Chondrocyte (in vitro differentiated cells): ENCODE measurements around the gene SLC39A11. TPM values are rescaled to one million over a fixed set of nuclear protein-coding genes. Genes with fewer than 3 reads are reported as not detected.

Source experiments
- DNase-seq: peaks from one replicate; pipeline ENCODE4 v3.0.0; 2021; ENCODE audit warnings: mixed read lengths, low spot score
- H3K27ac Mint-ChIP-seq: one replicate; pipeline ENCODE4 v1.8.0; 2021; ENCODE audit warnings: mild to moderate bottlenecking, moderate library complexity, mixed read lengths; ENCODE audit not compliant: unreplicated experiment
- H3K27me3 Mint-ChIP-seq: 2 replicates; pipeline ENCODE4 v1.8.0; 2021; ENCODE audit warnings: low read depth, mixed read lengths
- H3K36me3 Mint-ChIP-seq: 2 replicates; pipeline ENCODE4 v1.8.0; 2021; ENCODE audit warnings: low read depth, mixed read lengths
- H3K4me1 Mint-ChIP-seq: 2 replicates; pipeline ENCODE4 v1.8.0; 2021; ENCODE audit warnings: low read depth, mild to moderate bottlenecking, mixed read lengths
- H3K4me3 Mint-ChIP-seq: one replicate; pipeline ENCODE4 v1.8.0; 2021; ENCODE audit warnings: mild to moderate bottlenecking, moderate library complexity, mixed read lengths; ENCODE audit not compliant: unreplicated experiment
- H3K9me3 Mint-ChIP-seq: 2 replicates; pipeline ENCODE4 v1.8.0; 2021; ENCODE audit warnings: low read depth, mixed read lengths
- total RNA-seq: library from RNA; stranded (reverse); gene quantifications from 3 replicates; pipeline ENCODE4 v1.2.1, GENCODE V29; 2021
- TF ChIP-seq, protein P1 (sequence below): fragments of 200-600 bp; sonication (generic); IDR thresholded peaks from 2 replicates; pipeline ENCODE4 v1.5.0; 2021; ENCODE audit warnings: antibody characterized with exemption, mild to moderate bottlenecking, moderate library complexity

Gene SLC39A11
- total RNA-seq, 1 donor from 2014 or later, result 25.3 TPM

DNA sequence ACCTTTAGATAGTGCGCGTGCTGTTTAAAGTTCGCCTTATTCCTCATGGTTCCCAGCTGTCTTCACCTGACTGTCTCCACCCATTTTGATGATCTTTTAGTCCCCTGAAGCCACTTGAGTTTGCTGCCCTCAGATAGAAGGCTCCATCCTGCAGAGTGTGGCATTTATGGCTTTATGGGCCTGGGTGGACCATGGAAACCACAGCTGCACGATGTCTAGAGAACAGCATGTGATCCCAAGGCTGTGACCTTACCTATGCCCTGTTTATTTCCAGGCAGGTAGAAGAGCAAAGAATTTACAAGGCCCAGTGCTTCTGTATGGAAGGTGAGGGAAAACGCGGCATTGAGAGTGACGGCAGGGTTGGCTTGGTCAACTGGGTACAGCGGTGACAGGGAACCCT is 356.9 kb downstream of the SLC39A11 start:
- DNase-seq, result no peak
- Mint-ChIP-seq H3K4me1 (peaks cover 11% of the 10 kb centered on the region), H3K27ac (no peak overlapping the region), H3K9me3 (no peaks in the 10 kb centered on the region), H3K4me3 (no peak overlapping the region), H3K36me3 (peaks cover 9% of the 10 kb centered on the region), H3K27me3 (no peaks in the 10 kb centered on the region)
- TF ChIP-seq, protein P1, sequence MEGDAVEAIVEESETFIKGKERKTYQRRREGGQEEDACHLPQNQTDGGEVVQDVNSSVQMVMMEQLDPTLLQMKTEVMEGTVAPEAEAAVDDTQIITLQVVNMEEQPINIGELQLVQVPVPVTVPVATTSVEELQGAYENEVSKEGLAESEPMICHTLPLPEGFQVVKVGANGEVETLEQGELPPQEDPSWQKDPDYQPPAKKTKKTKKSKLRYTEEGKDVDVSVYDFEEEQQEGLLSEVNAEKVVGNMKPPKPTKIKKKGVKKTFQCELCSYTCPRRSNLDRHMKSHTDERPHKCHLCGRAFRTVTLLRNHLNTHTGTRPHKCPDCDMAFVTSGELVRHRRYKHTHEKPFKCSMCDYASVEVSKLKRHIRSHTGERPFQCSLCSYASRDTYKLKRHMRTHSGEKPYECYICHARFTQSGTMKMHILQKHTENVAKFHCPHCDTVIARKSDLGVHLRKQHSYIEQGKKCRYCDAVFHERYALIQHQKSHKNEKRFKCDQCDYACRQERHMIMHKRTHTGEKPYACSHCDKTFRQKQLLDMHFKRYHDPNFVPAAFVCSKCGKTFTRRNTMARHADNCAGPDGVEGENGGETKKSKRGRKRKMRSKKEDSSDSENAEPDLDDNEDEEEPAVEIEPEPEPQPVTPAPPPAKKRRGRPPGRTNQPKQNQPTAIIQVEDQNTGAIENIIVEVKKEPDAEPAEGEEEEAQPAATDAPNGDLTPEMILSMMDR, result no peak

DNA sequence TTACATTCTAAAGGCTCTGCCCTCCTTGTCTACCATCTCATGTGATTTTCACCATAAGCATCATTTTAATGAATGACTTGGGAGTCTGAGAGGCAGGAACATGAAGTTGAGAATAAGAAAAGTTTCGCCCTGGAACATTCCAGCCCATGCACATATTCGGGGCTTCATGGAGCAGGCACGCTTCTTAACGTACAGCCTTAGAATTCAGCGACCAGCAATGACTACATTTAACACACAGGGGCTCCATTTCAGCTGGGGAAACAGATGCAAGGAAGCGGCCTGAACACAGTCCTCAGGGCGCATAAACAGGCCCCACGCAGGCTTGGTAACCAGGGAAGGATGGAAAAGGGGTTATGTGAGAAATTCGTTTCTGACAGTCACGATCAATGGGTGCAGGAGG is 357.4 kb downstream of the SLC39A11 start:
- TF ChIP-seq, protein P1, result no peak
- peaks cover 9% of the 10 kb centered on the region for H3K36me3 Mint-ChIP-seq
- no peaks in the 10 kb centered on the region for H3K27me3 Mint-ChIP-seq
- H3K4me3 Mint-ChIP-seq, result no peak overlapping the region
- no peak overlapping the region for H3K27ac Mint-ChIP-seq
- no peak for DNase-seq
- H3K4me1 Mint-ChIP-seq, result peaks cover 11% of the 10 kb centered on the region
- H3K9me3 Mint-ChIP-seq, result no peaks in the 10 kb centered on the region

DNA sequence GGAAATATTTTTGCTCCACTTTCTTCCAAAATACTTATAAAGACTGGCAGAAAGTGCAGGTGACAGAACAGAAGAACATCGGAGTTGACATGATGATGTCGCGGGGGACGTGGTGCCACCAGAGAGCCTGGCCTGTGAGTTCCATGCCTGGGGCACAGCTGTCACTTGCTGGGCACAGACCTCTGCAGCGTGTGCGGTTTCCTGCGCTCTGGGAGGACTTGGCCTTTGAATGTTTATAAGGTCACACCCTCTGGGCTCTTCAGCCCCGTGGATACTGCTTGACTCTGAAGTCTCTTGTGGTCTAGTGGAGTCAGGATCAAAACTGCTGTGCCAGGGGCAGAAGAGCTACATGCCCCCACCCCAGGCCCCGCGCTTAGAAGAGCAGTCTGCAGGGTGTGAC is 357.9 kb downstream of the SLC39A11 start:
- Mint-ChIP-seq H3K27ac (no peak overlapping the region), H3K4me1 (peaks cover 11% of the 10 kb centered on the region), H3K4me3 (no peak overlapping the region), H3K27me3 (no peaks in the 10 kb centered on the region), H3K9me3 (no peaks in the 10 kb centered on the region), H3K36me3 (peaks cover 9% of the 10 kb centered on the region)
- TF ChIP-seq, protein P1, result no peak
- DNase-seq, result no peak

DNA sequence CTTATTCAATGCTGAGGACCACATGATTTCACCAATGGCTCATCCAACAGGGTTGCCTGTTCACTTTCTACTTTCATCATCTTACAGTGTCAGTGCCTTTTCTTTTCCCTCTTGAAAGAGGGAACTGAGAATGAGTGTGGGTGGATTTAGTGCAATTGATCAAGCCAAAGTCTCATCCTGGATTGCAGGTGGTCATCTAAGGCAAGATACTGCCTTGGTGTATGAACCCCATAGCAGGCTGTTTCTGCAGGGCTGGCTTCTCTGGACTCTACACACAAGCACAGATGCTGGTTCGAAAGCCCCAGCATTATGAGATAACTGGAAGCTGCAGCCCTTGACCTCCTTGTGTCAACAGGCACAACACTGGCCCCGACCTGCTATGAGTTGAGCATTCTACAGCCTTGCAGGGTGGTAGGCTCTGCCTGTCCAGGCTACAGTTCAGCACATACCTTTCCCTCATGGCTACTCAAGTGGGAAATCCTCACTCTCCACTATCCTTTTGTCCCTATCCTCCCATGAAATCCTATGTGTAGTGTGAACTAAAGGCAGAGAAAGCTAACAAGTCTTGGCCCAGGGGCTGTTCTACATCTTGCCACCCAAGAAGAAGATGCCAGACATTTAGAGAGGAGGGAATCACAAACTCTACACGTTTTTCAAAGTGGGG is 358.7 kb downstream of the SLC39A11 start:
- no peaks in the 10 kb centered on the region for H3K9me3 Mint-ChIP-seq
- H3K4me3 Mint-ChIP-seq, result no peak overlapping the region
- H3K4me1 Mint-ChIP-seq, result peaks cover 11% of the 10 kb centered on the region
- H3K27me3 Mint-ChIP-seq, result no peaks in the 10 kb centered on the region
- H3K27ac Mint-ChIP-seq, result no peak overlapping the region
- H3K36me3 Mint-ChIP-seq, result peaks cover 9% of the 10 kb centered on the region
- TF ChIP-seq, protein P1, result no peak
- no peak for DNase-seq

DNA sequence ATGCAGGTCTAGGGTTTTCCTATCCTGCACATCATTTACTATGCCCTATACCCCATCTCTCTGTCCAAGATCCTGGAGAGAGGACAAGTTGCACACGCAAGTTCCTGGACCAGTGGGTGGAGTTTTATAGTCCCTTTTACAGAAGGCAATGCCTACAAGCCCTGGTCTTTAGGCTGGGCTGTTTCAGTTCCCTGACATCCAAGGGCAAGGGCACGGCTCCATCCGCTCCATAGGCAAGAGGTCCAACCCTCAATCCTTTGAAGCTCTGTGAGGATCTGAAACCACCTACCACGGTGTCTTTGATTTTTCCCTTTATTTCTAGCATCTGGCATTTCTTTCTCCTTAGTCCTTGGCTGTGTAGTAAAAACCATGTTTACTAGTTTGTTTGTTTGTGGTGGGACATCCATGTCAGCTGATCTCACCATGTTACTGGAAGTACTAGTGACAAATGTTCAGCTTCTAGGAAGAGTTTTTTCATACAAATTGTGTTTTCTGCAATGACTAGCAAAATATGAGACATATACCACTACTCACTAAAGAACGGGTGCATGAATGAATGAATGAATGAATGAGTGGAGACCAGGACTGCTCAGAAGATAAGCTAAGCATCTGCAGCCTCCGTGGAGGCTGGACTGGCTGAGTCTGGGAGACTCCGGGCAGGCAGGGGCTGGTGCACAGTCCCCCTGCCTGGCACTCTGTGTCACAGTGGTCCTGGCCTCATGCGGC is 359.4 kb downstream of the SLC39A11 start:
- TF ChIP-seq, protein P1, result no peak
- H3K27me3 Mint-ChIP-seq, result no peaks in the 10 kb centered on the region
- no peaks in the 10 kb centered on the region for H3K9me3 Mint-ChIP-seq
- H3K36me3 Mint-ChIP-seq, result peaks cover 9% of the 10 kb centered on the region
- peaks cover 12% of the 10 kb centered on the region for H3K4me1 Mint-ChIP-seq
- no peak overlapping the region for H3K27ac Mint-ChIP-seq
- no peak for DNase-seq
- H3K4me3 Mint-ChIP-seq, result no peak overlapping the region
